UCSD-AML1 (cell line): Measurements from ENCODE around the gene C20orf204.

ENCODE experiments used
- DNase-seq: peaks from one replicate; lab custom pipeline; 2025; ENCODE audit not compliant: unreplicated experiment; lab: John Stamatoyannopoulos, UW

C20orf204 gene

DNA sequence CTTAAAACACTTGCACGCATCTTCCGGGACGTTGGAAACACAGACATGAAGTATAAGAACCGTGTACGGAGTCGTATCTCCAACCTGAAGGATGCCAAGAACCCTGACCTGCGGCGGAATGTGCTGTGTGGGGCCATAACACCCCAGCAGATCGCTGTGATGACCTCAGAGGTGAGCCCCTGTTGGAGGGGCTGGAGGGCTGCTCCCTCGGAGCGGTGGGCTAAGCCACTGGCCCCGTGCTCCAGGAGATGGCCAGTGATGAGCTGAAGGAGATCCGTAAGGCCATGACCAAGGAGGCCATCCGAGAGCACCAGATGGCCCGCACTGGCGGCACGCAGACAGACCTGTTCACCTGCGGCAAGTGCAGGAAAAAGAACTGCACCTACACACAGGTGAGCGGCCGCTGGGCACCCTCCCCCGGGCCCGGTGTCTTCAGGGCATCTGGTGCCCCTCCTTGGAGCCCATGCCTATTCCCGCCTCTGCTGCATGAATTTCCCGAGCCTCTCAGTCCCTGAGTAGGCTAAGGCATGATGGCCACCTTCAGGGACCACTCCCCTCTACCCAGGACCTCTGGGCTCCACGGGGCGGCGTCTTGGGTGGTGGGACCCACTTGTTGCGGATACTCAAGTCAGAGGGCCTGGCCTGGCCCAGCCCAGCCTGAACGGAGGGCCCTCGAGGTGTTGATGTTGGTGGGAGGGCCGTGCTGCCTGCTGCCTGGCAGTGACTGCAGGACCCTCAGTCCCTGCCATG, 34.4 kb downstream of the C20orf204 start:
- DNase-seq, result no peak

DNA sequence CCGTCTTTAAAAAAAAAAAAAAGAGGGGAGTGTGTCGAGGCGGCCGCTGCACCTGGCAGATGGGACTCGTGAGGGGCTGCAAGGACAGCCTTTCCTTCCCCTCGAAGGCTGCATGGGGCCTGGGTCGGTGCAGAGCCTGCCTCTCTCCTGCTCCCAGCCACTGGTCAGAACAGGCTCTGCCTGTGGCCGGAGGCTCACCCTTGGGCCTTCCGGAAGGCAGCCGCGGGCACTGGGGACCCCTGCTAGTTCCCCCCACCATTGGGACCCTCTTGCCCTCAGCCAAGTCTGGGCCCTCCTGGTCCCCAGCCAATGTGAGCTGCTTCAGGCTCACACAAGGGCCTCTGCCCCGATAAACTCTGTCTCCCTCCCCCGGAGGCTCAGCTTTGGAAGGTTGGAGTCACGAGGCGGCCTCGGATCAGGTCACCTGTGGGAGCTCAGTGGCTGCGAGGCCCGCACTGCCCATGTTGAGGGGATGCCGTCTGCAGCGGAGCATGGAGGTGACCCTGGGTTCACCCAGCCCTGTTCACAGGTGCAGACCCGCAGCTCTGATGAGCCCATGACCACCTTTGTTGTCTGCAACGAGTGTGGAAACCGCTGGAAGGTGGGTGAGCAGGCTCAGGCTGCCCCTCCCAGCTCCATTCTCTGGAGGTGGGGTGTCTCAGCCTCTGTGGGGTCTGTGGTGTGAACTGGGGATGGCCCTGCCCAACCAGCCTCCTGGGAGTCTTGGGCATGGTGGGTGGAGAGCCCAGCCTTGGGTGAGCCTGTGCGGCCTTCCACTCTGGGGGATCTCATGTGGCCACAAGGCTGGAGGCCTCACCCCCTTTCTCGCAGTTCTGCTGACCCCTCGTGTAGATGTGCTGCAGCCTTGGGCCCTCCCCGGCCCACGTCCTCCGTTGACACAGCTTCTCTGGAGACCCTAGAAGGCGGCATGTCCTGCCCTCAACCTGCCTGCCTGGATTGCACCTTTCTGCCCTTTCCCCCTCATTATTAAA, 35.7 kb downstream of the C20orf204 start:
- DNase-seq, result no peak

DNA sequence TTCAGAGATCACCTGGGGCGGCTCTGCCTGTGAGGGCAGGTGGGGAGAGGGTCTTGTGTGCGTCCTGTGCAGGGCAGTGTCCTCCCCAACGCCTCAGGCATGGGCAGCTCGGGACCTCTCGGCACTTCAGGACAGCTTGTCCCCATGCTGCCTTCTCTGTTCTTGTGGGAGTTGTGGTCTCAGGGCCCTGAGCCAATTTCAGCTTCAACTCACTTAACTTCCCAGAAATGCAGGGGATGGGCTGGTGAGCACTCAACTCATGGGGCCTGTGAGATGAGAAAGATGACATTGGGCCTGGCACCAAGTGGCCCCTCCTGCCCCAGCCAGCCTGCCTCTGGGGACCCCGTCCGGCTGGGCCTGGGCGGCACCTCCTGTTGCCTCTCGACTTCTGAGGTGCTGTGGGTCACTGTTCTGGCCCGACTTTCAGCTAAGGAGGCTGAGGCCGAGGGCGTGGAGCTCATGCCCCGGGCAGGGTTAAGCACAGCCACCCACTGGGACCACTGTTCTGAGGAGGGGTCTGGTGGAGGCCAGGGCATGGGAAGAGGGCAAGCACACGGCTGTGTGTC, 36.6 kb downstream of the C20orf204 start:
- no peak for DNase-seq

DNA sequence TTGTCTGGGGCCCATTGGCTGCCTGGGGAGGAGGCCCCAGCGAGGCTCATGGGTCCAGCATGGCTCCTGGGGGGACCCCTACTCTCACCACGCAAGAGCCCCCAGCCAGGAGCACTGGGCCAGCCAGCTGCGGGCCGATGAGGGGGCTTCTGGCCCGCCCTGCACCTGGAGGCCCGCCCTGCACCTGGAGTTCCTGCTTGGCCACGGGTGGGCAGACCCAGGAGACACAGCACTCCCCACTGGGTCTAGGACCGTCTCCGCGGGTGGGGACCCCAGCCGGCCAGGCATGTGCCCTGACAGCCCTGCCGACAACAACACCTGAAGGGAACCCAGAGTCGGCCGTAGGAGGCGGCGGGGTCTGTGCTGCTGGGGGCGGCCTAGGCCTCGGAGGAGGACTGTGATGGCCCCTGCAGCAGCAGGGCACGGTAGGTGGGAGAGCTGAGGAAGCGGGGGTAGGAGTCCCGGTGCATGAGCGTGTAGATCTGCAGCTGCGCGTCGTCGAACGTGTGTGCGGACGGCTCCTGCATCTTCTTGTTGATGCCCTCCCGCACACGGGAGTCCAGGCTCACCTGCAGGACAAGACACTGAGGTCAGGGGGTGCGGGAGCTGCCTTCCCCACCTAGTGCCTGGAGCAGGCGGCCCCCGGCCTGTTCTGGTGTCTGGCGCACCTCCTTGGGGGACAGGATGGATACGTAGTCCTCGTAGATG, 37.6 kb downstream of the C20orf204 start:
- no peak for DNase-seq

DNA sequence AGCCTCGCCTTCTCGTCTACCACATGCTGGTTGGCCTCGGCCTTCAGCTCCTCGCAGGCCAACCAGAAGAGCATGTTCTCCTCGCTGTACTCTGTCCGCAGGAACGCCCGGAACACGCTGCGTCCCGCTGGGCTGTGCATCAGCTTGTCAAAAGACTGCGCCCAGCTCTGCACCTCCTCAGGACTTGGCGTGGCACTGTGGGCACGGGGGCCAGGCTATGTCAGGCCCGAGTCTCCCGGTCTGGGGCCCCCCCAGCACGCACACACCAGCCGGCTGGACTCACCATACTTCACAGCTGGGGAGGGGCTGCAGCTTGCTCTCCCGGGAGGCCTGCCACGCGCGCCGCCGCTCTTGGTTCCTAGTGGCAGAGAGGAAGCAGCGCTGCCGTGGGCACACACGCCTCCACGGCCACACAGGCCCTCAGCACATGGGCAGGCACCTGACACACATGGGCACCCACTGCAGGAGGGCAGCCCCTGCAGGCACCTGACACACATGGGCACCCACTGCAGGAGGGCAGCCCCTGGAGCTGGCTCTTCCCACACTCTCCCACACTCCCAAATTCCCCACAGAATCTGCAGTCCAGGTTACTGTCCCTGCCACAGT, 38.3 kb downstream of the C20orf204 start:
- DNase-seq, result no peak

DNA sequence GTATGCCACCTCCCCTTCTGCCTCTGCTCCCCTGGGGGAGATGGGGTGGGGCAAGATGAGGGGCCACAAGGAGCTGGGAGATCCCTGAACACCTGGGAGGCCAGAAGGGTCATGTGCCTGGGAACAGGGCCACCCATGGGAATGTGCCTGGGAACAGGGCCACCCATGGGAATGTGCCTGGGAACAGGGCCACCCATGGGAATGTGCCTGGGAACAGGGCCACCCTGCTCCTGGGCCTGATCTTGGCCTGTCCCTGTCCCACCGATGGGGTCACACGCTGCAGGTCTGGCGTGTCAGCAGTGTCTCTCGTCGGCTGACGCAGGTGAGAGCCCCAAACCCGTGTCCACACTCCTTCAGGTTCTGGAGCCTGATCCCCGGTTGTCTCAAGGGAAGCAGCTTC, 39.0 kb downstream of the C20orf204 start:
- no peak for DNase-seq

DNA sequence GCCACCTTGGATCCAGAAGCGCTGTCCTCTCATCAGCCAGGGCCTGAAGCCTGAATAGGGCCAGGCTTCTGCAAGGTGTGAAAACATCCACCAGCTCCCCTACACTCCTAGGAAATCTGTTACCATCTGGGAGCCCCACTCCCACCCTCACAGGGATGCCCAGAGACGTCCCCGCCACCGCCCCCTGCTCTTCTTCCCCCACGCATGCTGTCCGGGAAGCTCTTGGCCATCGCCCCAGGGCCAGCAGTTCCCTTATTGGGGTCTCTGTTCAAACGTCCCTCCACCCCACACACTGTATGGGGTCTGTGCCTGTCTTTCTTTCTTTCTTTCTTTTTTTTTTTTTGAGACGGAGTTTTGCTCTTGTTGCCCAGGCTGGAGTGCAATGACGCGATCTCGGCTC, 39.6 kb downstream of the C20orf204 start:
- DNase-seq, result no peak

DNA sequence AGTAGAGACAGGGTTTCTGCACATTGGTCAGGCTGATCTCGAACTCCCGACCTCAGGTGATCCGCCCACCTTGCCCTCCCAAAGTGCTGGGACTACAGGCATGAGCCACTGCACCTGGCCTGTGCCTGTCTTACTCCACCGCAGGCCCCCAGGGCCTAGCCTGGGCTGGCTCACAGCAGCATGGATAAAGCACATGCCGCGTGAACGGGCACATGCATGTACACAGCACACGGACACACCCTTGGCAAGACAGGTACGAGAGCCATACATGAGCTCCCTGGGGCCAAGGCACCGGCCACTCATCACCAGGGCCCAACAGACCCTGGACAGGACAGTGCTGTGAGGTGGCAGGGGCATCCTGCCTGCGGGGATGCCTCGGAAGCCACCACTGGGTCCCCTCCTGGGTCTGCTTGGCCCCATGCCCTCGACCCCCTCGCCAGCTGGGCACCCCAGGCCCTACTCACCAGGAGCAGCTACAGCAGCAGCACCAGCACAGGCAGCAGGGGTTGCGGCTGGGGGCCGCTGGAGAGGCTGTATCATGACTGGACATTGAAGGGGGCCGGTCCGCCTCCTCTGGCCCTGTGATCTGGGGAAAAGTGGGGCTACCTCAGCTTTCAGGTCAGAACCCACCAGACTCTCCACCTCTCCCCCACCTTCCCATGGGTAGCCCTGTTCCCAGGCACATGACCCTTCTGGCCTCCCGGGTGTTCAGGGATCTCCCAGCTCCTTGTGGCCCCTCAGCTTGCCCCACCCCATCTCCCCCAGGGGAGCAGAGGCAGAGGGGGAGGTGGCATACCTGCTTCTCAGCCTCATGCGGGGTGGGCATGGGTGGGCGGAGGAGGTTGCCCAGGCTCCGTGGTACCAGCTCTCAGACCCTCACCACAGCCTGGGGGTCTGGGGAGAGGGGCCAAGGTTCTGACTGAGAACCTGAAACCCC, 40.3 kb downstream of the C20orf204 start:
- DNase-seq, result no peak

DNA sequence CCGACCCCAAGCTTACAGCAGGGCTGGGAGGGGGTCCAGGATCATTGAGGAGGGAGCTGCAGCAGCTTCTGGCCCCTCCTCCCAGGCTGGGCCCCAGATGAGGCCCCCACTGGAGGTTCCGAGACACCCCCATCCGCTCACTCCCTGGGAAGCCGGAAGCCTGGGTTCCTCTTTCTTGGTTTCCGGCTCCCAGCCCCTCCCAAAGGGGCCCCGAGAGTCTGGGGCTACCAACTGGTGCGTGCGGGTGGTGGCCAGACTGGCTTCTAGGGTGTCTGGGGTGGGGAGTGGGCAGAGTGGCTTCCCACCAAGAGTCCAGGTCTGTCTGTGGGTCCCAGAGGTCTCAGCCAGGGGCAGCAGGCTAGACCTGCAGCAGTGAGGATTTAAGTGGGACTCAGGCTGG, 41.1 kb downstream of the C20orf204 start:
- DNase-seq, result peak; percentile 82

DNA sequence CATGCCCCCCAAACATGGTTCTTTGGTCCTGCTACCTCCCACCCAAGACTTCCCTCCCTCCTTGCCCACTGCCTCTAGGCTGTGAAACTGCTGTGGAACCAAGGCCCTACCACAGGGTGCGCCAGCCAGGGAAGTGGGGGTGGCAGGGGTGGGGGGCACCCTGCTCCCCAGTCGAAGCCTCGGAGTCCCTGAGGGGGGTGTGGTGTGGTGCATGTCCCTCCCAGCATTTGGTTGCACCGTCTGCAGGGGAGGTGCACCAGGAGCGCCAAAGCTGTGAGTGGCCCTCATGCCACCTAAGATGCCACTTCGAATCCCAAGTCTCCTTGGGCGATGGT, 41.5 kb downstream of the C20orf204 start:
- DNase-seq, result no peak

DNA sequence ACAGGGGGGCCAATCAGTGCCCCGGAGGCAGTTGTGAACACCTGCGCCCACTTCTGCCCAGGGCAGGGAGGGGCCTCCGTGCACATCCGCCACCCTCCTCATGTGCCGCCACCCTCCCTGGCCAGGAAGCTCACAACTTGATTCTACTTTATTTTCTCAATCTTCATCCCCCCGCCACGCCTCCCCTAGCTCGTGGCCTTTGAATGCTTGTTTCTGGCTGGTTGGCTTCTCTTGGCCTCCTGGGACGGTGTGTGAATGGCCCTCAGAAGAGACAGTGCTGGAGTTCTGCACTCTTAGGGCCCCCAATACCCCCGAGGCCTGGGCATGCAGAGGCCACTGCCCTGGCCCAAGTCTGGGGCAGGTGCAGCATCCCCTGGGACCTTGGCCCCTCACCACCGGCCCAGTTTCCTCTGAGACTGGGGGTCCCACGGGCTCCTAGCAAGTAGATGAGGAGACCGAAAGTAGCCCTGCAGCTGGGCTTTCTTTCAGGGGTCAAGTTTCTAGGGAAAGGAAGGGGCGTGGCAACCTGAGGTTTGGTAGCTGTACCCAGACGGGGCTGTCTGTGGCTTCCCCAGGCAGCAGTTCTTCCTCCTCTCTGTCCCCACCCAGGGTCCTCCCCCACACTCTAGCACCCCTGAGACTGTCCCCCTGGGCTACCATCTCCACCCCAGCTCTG, 42.0 kb downstream of the C20orf204 start:
- DNase-seq, result peak; percentile 75

DNA sequence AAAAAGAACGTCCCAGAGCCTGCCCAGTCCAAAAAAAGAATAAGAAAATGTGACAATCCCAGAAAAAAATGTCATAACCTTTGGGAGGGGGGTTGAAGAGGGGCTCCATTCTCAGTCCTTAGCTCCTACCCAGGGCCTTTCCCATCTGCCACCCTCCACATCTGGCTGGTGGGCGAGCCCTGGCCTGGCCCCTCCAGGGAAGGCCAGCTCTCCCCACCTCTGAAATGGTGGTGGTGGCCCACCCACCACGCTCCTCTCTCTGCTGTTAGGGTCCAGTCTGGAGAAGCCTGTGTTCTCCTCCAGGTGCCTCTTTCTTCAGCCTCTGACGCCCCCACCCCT, 42.9 kb downstream of the C20orf204 start:
- no peak for DNase-seq

DNA sequence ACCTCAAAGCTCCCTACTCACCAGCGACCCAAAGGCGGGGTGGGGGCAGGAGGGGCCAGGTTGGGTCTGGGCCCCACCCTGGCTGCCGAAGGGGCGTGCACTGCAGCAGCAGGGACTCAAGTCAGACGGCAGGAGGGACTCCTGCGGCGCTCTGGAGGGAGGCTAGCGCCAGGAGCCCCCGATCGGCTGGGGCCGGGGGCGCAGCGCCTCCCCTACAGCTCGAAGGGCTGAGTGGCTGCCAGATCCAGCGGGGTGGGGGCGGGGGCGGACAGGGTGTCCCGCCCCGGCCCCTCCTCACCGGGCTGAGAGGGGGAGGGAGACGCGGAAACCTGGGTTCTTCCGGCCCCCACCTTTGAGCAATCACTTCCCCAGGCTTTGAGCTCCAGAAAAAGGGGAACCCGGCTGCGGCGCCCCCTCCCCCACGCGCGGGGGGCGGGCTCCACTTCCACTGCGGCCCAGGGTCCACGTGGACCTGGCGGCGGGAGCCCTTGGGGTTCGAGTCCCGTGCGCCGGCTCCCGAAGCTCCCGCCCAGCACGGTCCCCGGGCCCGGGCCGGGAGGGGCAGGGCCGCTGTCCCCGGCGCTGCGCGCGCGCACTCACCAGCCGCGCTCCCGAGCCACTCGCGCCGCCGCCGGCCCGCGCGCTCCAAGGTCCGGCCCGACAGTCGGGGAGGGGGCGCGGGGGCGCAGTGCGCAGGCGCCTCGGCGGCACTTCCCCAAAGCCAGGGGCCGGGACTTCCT, 43.5 kb downstream of the C20orf204 start, which contains the start of gene RGS19:
Gene RGS19 (minus strand): TSS at position 246 of the 740 bp plus-strand sequence. CDS start 2,632 bp downstream, outside the sequence.
- peak; percentile 96 for DNase-seq

DNA sequence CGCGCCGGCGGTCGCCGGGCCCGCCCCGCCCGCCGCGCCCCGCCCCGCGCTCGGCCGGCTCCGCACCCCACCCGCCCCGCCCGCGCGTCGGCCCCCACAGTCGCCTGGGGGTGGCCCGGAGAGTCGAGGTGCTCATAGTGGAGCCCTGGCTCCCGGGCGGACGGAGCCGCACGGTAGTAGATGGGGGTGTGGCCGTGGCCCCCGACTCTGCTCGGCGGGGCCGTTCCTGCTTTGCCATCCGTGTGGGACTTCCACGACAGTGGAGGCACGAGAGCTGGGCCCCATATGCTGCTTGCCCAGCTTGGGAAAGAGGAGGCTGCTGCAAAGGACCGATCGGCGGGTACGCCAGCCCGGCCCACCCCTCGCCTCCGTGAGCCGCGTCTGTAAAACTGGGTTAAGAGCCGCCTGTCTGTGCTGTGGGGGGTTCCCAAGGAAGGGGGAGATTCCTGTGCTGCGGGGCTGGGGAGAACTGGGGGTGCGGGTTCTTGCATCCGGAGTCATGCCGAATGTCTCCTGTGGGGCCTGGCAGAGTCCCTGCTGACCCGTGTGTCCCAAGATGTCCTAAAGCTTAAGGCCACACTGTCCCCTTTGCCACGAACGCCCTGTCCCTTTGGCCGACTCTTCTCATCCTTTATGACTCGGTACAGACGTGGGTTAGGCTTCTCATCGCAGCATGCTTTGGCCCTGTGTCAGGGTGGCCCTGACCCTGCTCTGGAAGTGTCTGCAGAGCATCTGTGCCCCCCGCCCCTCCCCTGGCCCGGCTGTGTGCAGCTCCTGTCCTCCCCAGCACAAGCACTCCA, 44.2 kb downstream of the C20orf204 start, which contains the start of gene OPRL1:
Gene OPRL1 (plus strand): TSS at position 70 of the 800 bp plus-strand sequence. CDS start 12,639 bp downstream, outside the sequence.
- DNase-seq, result no peak

DNA sequence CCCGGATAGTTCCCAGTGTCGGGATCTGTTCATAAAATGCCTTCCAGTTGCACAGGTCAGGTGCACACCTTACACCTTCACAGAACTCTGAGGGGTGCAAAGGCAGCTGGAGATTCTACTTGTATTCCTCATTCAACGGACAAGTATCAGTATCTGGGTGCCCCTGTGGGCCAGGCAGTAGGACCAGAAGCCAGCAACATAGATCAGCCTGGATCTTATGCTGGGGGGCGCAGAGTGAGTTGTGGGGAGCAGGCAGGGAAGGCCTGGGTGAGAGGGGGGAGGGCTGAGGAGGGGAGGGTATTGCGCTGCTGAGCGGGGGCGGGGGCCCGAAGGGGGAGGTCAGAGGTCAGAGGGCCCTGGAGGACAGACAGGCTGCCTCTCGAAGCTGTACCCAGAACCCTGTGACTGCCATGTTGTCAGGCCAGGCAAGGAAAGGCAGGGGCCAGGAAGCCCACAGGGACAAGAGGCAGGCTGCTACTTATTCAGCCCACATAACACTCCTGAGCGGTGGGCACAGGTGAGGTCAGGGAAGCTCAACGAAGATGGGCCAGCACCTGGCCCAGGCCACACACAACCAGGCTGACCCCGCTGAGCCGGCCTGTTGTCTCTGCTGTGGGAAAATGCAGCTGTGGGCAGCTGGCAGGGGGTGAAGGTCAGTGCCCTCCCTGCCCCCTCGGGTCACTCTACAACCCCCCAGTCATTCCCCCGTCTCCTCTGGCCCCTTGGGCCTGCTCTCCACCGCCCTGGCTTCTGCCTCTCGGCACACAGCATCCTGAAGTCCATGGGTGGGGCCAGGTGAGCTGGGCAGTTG, 45.0 kb downstream of the C20orf204 start:
- no peak for DNase-seq

DNA sequence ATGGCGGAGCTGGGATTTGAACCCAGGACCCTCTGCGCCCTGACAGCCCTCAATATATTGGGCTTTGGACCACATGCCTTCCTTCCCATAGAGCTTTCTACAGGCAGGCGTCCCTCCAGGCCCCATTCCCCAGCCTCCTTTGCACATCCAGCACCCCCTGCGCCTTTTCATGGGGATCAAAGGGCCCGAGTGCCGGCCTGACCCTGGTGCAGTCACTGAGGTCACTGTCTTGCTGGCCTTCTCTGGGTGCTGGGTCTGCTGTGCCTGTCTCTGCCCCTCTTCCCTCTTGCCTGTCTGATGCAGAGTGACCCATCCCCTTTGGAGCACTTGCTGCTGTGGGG, 45.6 kb downstream of the C20orf204 start:
- DNase-seq, result no peak
